NCI-H510A (cell line): Measurements from ENCODE around the gene KCNJ4.
"Not testable (repeated sequence)": the region's sequence is repeated elsewhere in the genome, so short reads cannot be mapped to it uniquely, and the experiment has no call there.

Experiments used
- DNase-seq: peaks from one replicate; lab custom pipeline; 2025; lab: John Stamatoyannopoulos, UW

The KCNJ4 gene

DNA sequence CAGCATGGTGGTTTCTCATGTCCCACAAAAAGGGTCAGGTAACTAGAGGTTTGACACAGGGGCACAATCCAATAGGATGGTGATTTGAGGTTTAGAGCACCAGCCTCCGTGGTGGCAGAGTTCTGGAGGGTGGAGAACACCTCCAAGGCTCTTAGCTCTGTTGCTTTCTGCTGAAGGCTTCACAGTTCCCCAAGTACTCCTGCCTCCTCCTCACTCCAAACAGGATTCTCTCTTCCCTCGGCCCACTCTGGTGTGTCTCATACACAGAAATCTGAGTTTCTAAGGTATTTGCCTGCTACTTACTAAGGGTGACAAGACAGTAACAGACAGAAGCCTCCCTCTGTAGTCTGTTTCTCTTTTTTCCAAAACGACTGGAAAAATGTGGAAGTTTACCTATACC is 73.6 kb downstream of the KCNJ4 start:
- DNase-seq = not testable (repeated sequence)
